GM13976 (cell line): ENCODE measurements around the gene IL4R.
"Not testable (repeated sequence)": the region's sequence is repeated elsewhere in the genome, so short reads cannot be mapped to it uniquely, and the experiment has no call there.

Experiments used
- DNase-seq: peaks from one replicate; pipeline ENCODE4 v3.0.0; 2012; ENCODE audit warnings: low spot score
- in situ Hi-C: fragments of 300-500 bp; cut with MboI; formaldehyde crosslinking; loops from one replicate; pipeline ENCODE4 v1.12.0; 2022; ENCODE audit warnings: low sequenced_read_pairs, mixed read lengths, inconsistent platforms; ENCODE audit not compliant: unreplicated experiment
- TF ChIP-seq, protein P1 (sequence below): IDR thresholded peaks from 2 replicates; pipeline ENCODE4 v1.5.1; 2012; ENCODE audit warnings: borderline replicate concordance, mild to moderate bottlenecking; ENCODE audit not compliant: insufficient read depth; ENCODE audit errors: extremely low read depth, missing control alignments, control extremely low read depth

The IL4R gene

DNA sequence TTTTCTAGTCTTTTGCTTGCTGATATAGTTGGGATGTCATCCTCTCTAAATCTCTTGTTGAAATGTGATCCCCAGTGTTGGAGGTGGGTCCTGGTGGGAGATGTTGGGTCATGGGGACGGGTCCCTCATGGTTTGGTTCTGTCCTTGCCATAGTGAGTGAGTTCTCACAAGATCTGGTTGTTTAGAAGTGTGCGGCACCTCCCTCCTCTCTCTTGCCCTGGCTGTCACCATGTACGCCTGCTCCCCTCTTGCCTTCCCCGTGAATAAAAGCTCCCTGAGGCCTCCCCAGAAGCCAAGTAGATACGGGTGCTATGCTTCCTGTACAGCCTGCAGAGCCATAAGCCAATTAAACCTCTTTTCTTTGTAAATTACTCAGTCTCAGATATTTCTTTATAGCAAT, 15.2 kb downstream of the IL4R start:
- TF ChIP-seq, protein P1, sequence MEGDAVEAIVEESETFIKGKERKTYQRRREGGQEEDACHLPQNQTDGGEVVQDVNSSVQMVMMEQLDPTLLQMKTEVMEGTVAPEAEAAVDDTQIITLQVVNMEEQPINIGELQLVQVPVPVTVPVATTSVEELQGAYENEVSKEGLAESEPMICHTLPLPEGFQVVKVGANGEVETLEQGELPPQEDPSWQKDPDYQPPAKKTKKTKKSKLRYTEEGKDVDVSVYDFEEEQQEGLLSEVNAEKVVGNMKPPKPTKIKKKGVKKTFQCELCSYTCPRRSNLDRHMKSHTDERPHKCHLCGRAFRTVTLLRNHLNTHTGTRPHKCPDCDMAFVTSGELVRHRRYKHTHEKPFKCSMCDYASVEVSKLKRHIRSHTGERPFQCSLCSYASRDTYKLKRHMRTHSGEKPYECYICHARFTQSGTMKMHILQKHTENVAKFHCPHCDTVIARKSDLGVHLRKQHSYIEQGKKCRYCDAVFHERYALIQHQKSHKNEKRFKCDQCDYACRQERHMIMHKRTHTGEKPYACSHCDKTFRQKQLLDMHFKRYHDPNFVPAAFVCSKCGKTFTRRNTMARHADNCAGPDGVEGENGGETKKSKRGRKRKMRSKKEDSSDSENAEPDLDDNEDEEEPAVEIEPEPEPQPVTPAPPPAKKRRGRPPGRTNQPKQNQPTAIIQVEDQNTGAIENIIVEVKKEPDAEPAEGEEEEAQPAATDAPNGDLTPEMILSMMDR, result no peak
- DNase-seq, result no peak
- in situ Hi-C loops, result no loop called here

GRCh38 chr16:27329376-27330079, 15.8 kb downstream of the IL4R start:
- DNase-seq, in situ Hi-C loops: not testable (repeated sequence)

GRCh38 chr16:27330542-27330941, 16.8 kb downstream of the IL4R start:
- no peak for DNase-seq
- TF ChIP-seq, protein P1, result no peak
- in situ Hi-C loops, result no loop called here

DNA sequence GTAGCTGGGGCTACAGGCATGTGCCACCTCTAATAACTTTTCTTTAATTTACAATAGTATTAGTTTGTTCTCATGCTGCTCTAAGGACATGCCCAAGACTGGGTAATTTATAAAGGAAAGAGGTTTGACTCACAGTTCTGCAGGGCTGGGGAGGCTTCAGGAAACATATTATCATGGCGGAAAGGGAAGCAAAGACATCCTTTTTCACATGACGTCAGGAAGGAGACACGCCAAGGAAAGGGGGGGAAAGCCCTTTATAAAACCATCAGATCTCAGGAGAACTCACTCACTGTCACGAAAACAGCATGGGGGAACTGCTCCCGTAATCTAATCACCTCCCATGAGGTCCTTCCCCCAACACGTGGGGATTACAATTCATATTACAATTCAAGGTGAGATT, 18.3 kb downstream of the IL4R start:
- in situ Hi-C loops, result no loop called here
- TF ChIP-seq, protein P1, result no peak
- no peak for DNase-seq

DNA sequence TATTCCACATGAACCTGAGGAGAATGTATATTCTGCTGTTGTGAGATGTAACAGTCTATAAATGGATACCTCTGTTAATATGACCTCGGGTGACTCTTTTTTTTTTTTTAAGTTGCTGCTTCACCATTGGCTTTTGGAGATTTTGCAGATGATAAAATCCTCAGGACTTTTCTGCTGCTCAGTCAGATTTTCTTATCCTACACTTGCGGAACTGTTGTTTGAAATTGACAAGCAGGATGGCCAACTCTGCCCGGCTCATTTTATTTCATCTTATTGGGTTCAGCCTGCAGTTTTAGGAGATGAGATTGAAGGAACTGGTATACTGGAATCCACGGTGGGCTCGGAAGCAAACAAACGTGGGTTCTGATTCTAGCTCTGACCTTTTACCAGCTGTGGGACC, 19.3 kb downstream of the IL4R start:
- in situ Hi-C loops, result no loop called here
- TF ChIP-seq, protein P1, result no peak
- no peak for DNase-seq

DNA sequence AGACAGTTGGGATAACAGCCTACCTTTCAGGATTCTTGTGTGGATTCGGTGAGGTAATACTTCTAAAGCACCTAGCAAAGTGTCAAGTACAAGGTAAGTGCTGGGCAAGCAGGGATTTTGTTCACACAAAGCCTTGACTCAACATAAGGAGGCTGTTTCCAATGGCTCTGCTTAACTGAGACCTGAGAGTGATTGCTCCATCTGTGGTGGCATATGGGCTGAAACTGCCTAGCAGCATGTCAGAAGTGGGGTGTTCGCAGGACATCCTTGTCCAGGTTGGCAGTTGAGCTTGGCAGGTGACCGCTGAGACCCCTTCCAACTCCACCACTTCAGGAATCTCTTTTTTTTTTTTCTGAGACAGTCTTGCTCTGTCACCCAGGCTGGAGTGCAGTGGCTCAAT, 19.8 kb downstream of the IL4R start:
- in situ Hi-C loops, result no loop called here
- DNase-seq, result no peak
- TF ChIP-seq, protein P1, result no peak

- in situ Hi-C loops, result no loop called here
- DNase-seq, result no peak
- TF ChIP-seq, protein P1, result no peak
Measured at GRCh38 chr16:27334192-27334764, 20.5 kb downstream of the IL4R start.
